ENCODE results near the gene EML6.

- TF ChIP-seq CTCF (conservative IDR thresholded peaks at IDR 0.05; ENCODE audit: low read depth in 2 of 2): peak; percentile 82 to 86
- no peak for TF ChIP-seq STAT1 (IDR thresholded peaks at IDR 0.05; ENCODE audit: unreplicated experiment)
- TF ChIP-seq EZH2phosphoT487 (IDR thresholded peaks at IDR 0.05; ENCODE audit: unreplicated experiment): no peak
- TF ChIP-seq, protein P1, sequence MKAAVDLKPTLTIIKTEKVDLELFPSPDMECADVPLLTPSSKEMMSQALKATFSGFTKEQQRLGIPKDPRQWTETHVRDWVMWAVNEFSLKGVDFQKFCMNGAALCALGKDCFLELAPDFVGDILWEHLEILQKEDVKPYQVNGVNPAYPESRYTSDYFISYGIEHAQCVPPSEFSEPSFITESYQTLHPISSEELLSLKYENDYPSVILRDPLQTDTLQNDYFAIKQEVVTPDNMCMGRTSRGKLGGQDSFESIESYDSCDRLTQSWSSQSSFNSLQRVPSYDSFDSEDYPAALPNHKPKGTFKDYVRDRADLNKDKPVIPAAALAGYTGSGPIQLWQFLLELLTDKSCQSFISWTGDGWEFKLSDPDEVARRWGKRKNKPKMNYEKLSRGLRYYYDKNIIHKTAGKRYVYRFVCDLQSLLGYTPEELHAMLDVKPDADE (IDR thresholded peaks at IDR 0.05): no peak
- no peak for TF ChIP-seq REST (IDR thresholded peaks at IDR 0.05; ENCODE audit: unreplicated experiment)
- no peak for TF ChIP-seq POLR2AphosphoS5 (IDR thresholded peaks at IDR 0.05; ENCODE audit: low read depth)
- no peak for TF ChIP-seq JUNB (IDR thresholded peaks at IDR 0.05; ENCODE audit: unreplicated experiment)
- no peak for TF ChIP-seq EZH2 (IDR thresholded peaks at IDR 0.05; ENCODE audit: low read depth, unreplicated experiment)
- TF ChIP-seq CREB1 (CRISPR knock-in tag; IDR thresholded peaks at IDR 0.05; ENCODE audit: low read depth): no peak
Observed at GRCh38 chr2:54838585-54839035, 115.1 kb downstream of the EML6 start.

Measured in GM23338 (cell line).